GM18507 (cell line): ENCODE measurements around the gene HOXD3.

ENCODE experiments used
- DNase-seq: peaks from one replicate; pipeline ENCODE4 v3.0.0; 2011; ENCODE audit warnings: low read depth; ENCODE audit not compliant: insufficient read length; ENCODE audit errors: extremely low spot score
- FAIRE-seq: peaks from 2 replicates; lab custom pipeline; 2011; peaks lifted over from hg19 to GRCh38; lab: Jason Lieb, UNC

Gene HOXD3

DNA sequence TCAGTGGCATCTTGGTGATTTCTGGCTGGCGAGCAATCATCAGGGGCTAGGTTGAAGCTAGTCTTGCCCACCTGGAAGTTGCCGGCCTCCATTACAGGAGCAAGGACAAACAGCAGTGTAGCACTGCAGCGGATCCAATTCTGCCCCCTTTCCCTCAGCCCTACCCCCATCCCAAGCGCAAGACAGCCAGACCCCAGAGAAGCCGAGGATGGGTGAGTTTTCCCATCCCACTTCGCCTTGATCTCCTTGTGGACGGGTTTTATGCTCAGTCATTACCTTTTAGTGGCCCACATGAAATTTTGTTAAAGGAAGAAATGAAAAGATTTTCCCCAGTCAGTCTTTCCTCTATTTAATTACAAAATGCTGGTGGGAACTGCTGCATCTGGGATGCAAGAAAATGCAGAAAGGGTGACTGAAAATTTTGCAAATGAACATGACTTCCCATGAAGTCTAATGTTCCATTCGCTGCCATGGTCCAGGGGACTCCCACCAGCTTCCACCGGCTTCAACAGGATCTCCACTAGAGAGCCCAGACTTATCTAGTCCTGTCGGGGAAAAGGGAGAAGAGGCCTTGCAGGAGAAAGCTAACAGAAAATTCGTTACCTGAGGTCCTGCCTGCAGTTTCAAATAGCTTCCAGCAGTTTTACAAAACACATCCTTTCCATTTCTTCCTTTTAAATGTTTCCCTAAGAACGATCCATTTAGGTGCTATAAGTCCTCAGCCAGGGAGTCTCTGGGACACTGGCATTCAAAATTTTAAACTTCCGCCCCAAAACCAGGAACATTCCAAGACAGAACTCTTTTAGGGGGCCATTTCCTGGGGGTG lies 36.5 kb upstream of the HOXD3 start:
- FAIRE-seq (no peak), DNase-seq (no peak)

DNA sequence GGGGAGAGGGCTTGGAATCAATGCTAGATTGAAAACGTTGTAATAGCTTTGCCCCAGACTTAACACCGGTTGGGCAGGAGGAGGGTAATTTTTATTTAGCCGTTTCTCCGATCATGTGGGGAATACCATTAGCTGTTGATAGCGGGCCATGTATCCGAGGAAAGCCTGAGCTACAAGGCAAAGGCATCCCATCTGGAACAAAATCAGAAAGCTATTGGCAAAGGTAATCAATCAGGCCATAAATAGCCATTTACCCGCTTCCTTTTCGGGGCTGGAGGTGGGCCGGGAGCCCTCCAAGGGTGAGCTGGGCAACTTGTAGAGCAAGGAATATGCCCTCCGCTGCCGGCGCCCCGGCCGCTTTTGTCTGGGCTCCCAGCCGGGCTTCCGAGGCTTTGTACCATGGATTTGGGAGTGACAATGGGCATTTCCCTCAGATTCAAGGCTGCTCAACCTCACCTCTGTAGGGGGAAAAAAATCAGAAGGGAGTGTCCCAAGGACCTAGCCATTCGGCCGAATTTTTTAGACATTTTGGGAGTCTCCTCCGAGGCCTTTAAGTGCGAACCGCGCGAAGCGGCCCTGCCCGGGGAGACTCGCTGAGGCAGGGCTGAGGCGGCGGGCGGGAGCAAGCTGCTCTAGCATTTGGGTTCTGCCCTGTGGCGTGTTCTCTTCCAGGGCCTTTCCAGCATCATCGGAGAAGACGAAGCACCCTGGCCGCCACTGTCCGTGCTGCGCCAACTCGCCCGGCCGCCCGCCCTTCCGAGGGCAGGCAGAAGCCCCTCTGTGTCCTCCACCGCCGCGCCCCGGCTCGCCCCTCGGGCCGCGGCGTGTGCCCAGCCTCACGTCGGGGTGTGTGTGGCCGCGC lies 35.7 kb upstream of the HOXD3 start:
- FAIRE-seq (no peak), DNase-seq (no peak)

- DNase-seq (no peak), FAIRE-seq (no peak)
Measured at GRCh38 chr2:176122052-176122682, 34.9 kb upstream of the HOXD3 start.

- no peak for FAIRE-seq
- DNase-seq, result no peak
Measured at GRCh38 chr2:176122683-176123410, 34.3 kb upstream of the HOXD3 start, which contains the start of gene HOXD9. Gene HOXD9 (plus strand): TSS chr2:176122719. CDS start chr2:176122769, 50 bp downstream.

GRCh38 chr2:176123411-176124109 lies 33.5 kb upstream of the HOXD3 start:
- FAIRE-seq, result no peak
- DNase-seq, result no peak

DNA sequence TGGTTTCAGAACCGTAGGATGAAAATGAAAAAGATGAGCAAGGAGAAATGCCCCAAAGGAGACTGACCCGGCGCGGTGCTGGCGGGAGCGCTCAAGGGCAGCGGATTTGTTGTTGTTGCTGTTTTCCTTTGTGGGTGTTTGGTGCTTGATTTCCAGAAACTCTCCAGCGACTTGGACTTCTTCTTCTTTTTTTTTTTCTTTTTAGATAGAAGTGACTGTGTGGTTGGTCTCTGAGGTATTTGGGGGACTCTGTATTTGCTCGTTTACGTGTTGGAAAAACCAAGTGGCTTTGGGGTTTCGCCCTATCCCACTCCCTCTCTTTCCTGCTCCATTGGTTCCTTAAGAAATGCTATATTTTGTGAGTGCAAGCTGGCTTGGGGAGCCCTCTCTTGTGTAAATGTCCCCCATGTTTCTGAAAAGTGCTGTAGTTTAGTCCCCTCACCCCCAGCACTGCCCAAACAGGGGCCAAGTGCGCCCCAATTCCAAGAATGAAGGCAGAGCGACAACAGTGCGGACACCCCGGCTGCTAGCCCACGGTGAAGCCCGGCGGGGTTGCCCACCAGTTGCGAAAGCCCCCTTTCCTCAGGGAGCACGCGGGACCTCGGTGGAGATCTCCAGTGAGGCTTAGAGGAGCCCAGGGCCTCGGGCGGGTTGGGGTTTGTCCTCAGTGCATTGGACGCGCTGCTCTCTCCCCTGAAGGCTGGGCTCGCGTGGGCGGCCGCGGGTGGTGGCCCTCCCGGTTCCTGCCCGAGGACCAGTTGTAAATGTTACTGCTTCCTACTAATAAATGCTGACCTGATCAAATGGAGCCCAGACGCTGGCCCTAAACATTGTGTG lies 32.8 kb upstream of the HOXD3 start:
- FAIRE-seq, result no peak
- no peak for DNase-seq

- FAIRE-seq, result no peak
- DNase-seq, result no peak
Measured at GRCh38 chr2:176124947-176125771, 31.9 kb upstream of the HOXD3 start.

GRCh38 chr2:176125772-176126054 lies 31.4 kb upstream of the HOXD3 start:
- no peak for FAIRE-seq

GRCh38 chr2:176126929-176127773 lies 30.0 kb upstream of the HOXD3 start:
- FAIRE-seq (peak; percentile 74), DNase-seq (peak; percentile 32)

More at GRCh38 chr2:176125772-176126054, 31.4 kb upstream of the HOXD3 start:
- DNase-seq, result no peak

DNA sequence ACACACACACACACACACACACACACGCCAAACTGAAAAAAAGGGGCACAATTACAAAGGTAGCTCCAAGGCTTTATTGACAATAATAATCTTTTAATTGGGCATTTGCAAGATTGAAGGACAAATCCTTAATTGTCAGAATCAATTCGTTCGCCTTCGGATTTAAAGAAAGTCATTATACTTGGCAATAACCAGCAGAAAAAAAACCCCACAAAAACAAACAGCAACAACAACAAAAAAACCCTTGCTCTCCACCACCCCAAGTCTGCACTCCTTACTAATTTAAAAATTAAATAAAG lies 29.4 kb upstream of the HOXD3 start:
- DNase-seq, result no peak
- FAIRE-seq, result no peak

- DNase-seq (no peak), FAIRE-seq (no peak)
Measured at GRCh38 chr2:176128172-176128981, 28.7 kb upstream of the HOXD3 start.

DNA sequence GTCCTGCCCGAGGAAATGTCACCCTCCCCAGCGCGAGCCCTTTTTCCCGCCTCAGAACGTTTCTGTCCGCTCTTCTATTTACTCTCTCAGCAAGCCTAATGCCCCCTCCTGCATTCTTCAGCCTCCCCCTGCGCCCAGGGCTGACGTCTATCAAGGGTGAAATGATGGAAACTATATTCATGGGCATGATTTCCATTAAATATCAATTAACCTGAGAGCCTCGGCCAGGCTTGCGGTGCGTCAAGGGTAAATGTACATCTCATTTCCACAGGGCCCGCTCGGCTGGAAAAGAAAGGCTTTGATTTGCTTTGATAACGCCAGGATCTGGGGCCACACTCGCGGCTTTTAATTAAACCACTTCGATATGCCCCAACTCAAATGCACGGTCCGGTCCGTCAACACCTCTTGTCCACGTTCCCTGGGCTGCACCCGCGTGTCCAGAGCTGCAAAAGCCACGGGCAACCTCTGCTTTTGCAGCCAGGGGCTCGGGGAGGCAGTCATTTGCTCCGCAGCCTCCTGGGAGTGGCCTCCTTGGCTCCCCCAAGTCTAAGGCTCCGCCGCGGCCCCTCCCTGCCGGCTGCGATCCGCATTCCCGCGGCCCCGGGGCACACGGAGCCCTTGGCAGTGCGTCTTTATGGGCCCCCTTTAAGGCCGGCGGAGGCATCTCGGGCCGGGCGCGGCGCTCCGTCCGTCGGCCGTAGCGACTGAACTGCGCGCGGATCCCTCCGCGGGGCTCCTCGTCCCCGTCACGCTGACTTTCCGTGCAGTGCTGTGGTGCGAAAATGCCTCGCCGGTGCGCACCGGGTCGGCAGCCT lies 27.9 kb upstream of the HOXD3 start, which contains the start of gene HOXD8:
Gene HOXD8, plus strand, starts transcription at position 724 of the 815 bp plus-strand sequence. CDS start 662 bp downstream, outside the sequence.
- DNase-seq (no peak), FAIRE-seq (no peak)

GRCh38 chr2:176129813-176130146 lies 27.3 kb upstream of the HOXD3 start:
- no peak for FAIRE-seq

DNA sequence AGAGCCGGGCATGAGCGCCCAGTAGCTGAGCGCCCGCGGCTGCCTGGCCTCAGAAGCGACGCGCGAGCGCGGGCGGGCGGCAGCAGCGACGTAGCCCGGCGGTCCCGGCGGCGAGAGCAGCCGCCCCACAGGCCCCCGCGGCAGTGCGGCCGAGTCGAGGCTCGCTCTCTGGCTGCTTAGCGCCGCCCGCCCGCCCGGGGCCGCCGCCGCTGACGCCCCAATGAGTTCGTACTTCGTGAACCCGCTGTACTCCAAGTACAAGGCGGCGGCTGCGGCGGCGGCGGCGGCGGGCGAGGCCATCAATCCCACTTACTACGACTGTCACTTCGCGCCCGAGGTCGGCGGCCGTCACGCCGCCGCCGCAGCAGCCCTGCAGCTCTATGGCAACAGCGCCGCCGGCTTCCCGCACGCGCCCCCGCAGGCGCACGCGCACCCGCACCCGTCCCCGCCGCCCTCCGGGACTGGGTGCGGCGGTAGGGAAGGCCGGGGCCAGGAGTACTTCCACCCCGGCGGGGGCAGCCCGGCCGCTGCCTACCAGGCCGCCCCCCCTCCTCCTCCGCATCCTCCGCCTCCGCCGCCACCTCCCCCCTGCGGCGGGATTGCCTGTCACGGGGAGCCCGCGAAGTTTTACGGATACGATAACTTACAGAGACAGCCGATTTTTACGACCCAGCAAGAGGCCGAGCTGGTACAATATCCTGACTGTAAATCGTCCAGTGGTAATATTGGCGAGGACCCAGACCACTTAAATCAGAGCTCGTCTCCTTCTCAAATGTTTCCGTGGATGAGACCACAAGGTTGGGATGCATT lies 26.8 kb upstream of the HOXD3 start:
- FAIRE-seq, result no peak
- no peak for DNase-seq

More at GRCh38 chr2:176129813-176130146, 27.3 kb upstream of the HOXD3 start:
- DNase-seq, result no peak
